Upper lobe of left lung (tissue), 6 donors: Measurements from ENCODE around the gene TES. TPM values are rescaled to one million over a fixed set of nuclear protein-coding genes. Genes with fewer than 3 reads are reported as not detected.
"Not testable (repeated sequence)": the region's sequence is repeated elsewhere in the genome, so short reads cannot be mapped to it uniquely, and the experiment has no call there.

Source experiments
- ATAC-seq, 2 donors: fragments of 200-7000 bp; cut with Tn5 transposase; one replicate each; pipeline ENCODE4 v1.9.1; 2022; ENCODE audit warnings: mild to moderate bottlenecking in 2 of 2, moderate library complexity in 2 of 2; ENCODE audit not compliant: low FRiP score in 2 of 2
- DNase-seq, 2 donors: peaks; one replicate each; pipeline ENCODE4 v3.0.0-alpha.2; 2019 to 2020
- H3K27ac ChIP-seq, 4 donors: fragments of 200-600 bp; sonication (generic); one replicate each; pipeline ENCODE4 v1.5.1; 2016 to 2019
- H3K27me3 ChIP-seq, 4 donors: fragments of 200-600 bp; sonication (generic); one replicate each; pipeline ENCODE4 v1.5.1; 2017 to 2019
- H3K36me3 ChIP-seq, 4 donors: fragments of 200-600 bp; sonication (generic); one replicate each; pipeline ENCODE4 v1.5.1; 2016 to 2019
- H3K4me1 ChIP-seq, 4 donors: fragments of 200-600 bp; sonication (generic); one replicate each; pipeline ENCODE4 v1.5.1; 2018 to 2019
- H3K4me3 ChIP-seq, 4 donors: fragments of 200-600 bp; sonication (generic); one replicate each; pipeline ENCODE4 v1.5.1; 2017 to 2019; ENCODE audit warnings: mild to moderate bottlenecking in 2 of 4, moderate library complexity in 1 of 4
- H3K9me3 ChIP-seq, 4 donors: fragments of 200-600 bp; sonication (generic); one replicate each; pipeline ENCODE4 v1.5.1; 2018 to 2019
- CTCF ChIP-seq, 6 experiments: fragments of 450-650 bp in 4 of 6; fragments of 200-600 bp in 2 of 6; sonication (generic) in 2 of 6; IDR thresholded peaks; one replicate each; pipeline ENCODE4 v1.5.1; 2016 to 2019; ENCODE audit warnings: antibody characterized with exemption in 6 of 6
- EP300 ChIP-seq, 4 donors: sonication (generic); formaldehyde crosslinking; IDR thresholded peaks; one replicate each; pipeline ENCODE4 v1.5.1; 2017; ENCODE audit warnings: antibody characterized with exemption in 4 of 4, control low read depth in 2 of 4
- POLR2A ChIP-seq, 4 donors: fragments of 450-650 bp; IDR thresholded peaks; one replicate each; pipeline ENCODE4 v1.5.1; 2016 to 2017; ENCODE audit warnings: antibody characterized with exemption in 4 of 4, mild to moderate bottlenecking in 2 of 4
- POLR2AphosphoS5 ChIP-seq, 2 donors: sonication (generic); formaldehyde crosslinking; IDR thresholded peaks; one replicate each; pipeline ENCODE4 v1.5.1; 2017; ENCODE audit warnings: antibody characterized with exemption in 2 of 2
- WGBS, 2 donors: methylation state at CpG; one replicate each; pipeline ENCODE4 v1.1.5; 2017 to 2018; 5-methylcytosine and 5-hydroxymethylcytosine counted together
- total RNA-seq, 6 donors: library from RNA; depleted of rRNA in 4 of 6; stranded (reverse); fragments of >200 nt in 4 of 6; gene quantifications; one replicate each; pipeline versions ENCODE4 v1.1.0 to v1.2.1, GENCODE V29; 2016 to 2021
- donor health status: DM: no; HTN: no; CAD: no; lungs with moderate emphysema.
- donor health status: DM: no; HTN: yes; CAD: no; lungs with severe emphysema.

Gene TES
- total RNA-seq, 6 donors from 2014 or later, result 58.0 to 159 (median 87.1) TPM

- H3K4me1 ChIP-seq, result peaks cover 0 to 6% (median 0%) of the 10 kb centered on the region in 4 donors
- H3K27ac ChIP-seq, result no peak overlapping the region
- DNase-seq (no peak), ATAC-seq (no peak)
- no peak for TF ChIP-seq POLR2AphosphoS5 (IDR thresholded peaks at IDR 0.05)
- no peak for TF ChIP-seq EP300 (IDR thresholded peaks at IDR 0.05)
- no peak for TF ChIP-seq POLR2A (IDR thresholded peaks at IDR 0.05)
- no peak for TF ChIP-seq CTCF (IDR thresholded peaks at IDR 0.05)
- H3K4me3 ChIP-seq, result no peak overlapping the region
- no peaks in the 10 kb centered on the region for H3K27me3 ChIP-seq
- H3K9me3 ChIP-seq, result no peaks in the 10 kb centered on the region
- no peaks in the 10 kb centered on the region for H3K36me3 ChIP-seq
Measured at GRCh38 chr7:116170180-116170579, 40.2 kb upstream of the TES start.

GRCh38 chr7:116171094-116171493 is 39.2 kb upstream of the TES start:
- WGBS, 2 donors, result 68 to 76% methylated on average over 2 of the region's 2 CpGs
- Histone ChIP-seq H3K27ac (no peak overlapping the region), H3K4me1 (peaks cover 0 to 6% (median 0%) of the 10 kb centered on the region in 4 donors), H3K4me3 (no peak overlapping the region), H3K36me3 (no peaks in the 10 kb centered on the region), H3K27me3 (no peaks in the 10 kb centered on the region), H3K9me3 (no peaks in the 10 kb centered on the region)
- DNase-seq (no peak), ATAC-seq (no peak)
- TF ChIP-seq POLR2A (IDR thresholded peaks at IDR 0.05) (no peak), EP300 (IDR thresholded peaks at IDR 0.05) (no peak), CTCF (IDR thresholded peaks at IDR 0.05) (no peak), POLR2AphosphoS5 (IDR thresholded peaks at IDR 0.05) (no peak)

- Histone ChIP-seq H3K27me3 (no peaks in the 10 kb centered on the region), H3K9me3 (no peaks in the 10 kb centered on the region), H3K36me3 (no peaks in the 10 kb centered on the region), H3K4me1 (peaks cover 0 to 2% (median 0%) of the 10 kb centered on the region in 4 donors), H3K27ac (no peak overlapping the region), H3K4me3 (no peak overlapping the region)
- TF ChIP-seq EP300 (IDR thresholded peaks at IDR 0.05) (no peak), POLR2AphosphoS5 (IDR thresholded peaks at IDR 0.05) (no peak), CTCF (IDR thresholded peaks at IDR 0.05) (no peak), POLR2A (IDR thresholded peaks at IDR 0.05) (no peak)
- no peak for ATAC-seq
- DNase-seq, result no peak
Measured at GRCh38 chr7:116172353-116172752, 38.0 kb upstream of the TES start.

GRCh38 chr7:116173051-116174028 is 37.0 kb upstream of the TES start:
- H3K4me3 ChIP-seq, result no peak overlapping the region
- ATAC-seq, result peak in 1 of 2 donors; percentile 76
- H3K4me1 ChIP-seq, result no peaks in the 10 kb centered on the region
- no peak for DNase-seq
- WGBS, 2 donors, result 58 to 59% methylated on average over 8 of the region's 8 CpGs
- H3K27me3 ChIP-seq, result no peaks in the 10 kb centered on the region
- no peaks in the 10 kb centered on the region for H3K9me3 ChIP-seq
- TF ChIP-seq CTCF (IDR thresholded peaks at IDR 0.05) (peak; percentile 46 to 74 (median 62)), EP300 (IDR thresholded peaks at IDR 0.05) (no peak), POLR2A (IDR thresholded peaks at IDR 0.05) (no peak), POLR2AphosphoS5 (IDR thresholded peaks at IDR 0.05) (no peak)
- H3K36me3 ChIP-seq, result no peaks in the 10 kb centered on the region
- H3K27ac ChIP-seq, result no peak overlapping the region

- H3K9me3 ChIP-seq, H3K27me3 ChIP-seq, H3K27ac ChIP-seq, H3K36me3 ChIP-seq, H3K4me3 ChIP-seq, DNase-seq, ATAC-seq, H3K4me1 ChIP-seq: not testable (repeated sequence)
- WGBS, 2 donors, result 96 to 97% methylated on average over 3 of the region's 3 CpGs
Measured at GRCh38 chr7:116175095-116175494, 35.2 kb upstream of the TES start.
